Measurements from ENCODE around the gene TUT1.

DNA sequence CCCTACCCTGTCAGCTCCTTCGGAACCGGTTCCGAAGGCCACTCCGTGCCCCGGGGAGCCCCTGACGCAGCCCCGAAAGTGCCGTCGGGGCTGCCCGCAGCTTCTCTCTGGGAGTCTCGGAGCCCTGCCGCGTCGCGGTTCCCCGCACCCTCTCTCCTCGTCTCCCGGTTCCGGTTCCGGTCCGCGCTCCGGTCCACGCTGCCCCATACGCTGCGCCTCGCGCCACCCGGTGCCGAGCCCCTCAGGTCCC is 9.7 kb upstream of the TUT1 start:
- TF ChIP-seq POLR2AphosphoS5 (IDR thresholded peaks at IDR 0.05), result no peak
- TF ChIP-seq, protein P1, sequence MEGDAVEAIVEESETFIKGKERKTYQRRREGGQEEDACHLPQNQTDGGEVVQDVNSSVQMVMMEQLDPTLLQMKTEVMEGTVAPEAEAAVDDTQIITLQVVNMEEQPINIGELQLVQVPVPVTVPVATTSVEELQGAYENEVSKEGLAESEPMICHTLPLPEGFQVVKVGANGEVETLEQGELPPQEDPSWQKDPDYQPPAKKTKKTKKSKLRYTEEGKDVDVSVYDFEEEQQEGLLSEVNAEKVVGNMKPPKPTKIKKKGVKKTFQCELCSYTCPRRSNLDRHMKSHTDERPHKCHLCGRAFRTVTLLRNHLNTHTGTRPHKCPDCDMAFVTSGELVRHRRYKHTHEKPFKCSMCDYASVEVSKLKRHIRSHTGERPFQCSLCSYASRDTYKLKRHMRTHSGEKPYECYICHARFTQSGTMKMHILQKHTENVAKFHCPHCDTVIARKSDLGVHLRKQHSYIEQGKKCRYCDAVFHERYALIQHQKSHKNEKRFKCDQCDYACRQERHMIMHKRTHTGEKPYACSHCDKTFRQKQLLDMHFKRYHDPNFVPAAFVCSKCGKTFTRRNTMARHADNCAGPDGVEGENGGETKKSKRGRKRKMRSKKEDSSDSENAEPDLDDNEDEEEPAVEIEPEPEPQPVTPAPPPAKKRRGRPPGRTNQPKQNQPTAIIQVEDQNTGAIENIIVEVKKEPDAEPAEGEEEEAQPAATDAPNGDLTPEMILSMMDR (IDR thresholded peaks at IDR 0.05), result no peak
